ENCODE measurements around the gene SSR4.
"Not testable (repeated sequence)": the region's sequence is repeated elsewhere in the genome, so short reads cannot be mapped to it uniquely, and the experiment has no call there.

The SSR4 gene

DNA sequence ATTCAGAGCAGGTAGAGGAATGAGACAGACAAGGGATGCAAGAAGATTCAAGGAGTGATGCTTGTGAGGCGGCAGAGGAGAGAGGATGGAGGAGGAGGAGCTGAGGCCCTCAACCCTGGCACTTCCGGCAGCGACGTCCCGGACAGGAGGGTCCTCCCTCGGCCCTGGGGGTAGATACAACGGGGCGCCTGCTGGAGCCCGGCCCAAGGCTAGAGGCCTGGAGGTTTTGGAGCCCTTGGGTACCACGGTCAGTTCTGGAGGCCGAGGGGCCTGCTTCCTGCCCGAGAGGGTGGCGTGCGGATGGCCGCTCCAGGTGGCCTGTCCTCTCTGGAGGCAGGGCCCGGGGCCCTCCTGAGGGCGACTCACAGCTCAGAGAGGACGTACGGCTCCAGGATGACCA is 13.5 kb downstream of the SSR4 start:
- DNase-seq = no peak

DNA sequence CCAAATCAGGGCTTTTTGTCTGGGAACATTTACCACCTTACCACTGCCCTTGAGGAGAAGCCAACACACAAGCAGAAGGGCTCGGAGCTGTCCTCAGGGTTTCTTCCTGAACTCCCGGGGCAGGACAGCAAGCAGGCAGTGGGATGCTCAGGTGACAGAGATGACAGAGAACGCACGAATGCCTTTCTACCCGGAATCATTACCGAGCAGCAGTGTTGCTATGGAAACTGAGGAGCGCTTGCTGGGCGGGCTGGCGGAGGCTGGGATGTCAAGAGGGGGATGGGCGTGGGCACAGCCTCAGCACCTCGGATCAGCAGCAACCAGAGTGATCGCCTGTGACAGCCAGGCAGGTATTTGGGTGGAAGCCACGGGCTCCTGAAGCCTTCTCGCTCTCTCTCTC is 17.8 kb downstream of the SSR4 start:
- no peak for DNase-seq

DNA sequence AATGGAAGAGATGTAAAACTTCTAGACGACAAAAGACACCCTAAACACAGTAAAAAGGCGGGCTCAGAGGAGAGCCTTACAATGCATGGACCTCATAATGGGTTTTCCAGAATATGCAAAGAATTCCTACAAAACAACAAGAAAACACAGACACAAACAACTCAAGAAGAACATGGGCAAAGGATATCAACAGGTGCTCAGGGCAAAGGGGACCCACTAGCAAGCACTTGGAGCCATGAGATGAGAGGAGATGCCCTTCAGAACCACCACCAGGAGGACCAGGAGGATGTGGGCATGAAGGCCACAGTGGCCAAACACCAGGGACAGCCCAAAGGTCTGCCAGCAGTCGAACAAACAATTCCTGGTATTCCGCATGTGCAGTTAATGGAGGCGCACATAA is 18.7 kb downstream of the SSR4 start:
- no peak for DNase-seq

DNA sequence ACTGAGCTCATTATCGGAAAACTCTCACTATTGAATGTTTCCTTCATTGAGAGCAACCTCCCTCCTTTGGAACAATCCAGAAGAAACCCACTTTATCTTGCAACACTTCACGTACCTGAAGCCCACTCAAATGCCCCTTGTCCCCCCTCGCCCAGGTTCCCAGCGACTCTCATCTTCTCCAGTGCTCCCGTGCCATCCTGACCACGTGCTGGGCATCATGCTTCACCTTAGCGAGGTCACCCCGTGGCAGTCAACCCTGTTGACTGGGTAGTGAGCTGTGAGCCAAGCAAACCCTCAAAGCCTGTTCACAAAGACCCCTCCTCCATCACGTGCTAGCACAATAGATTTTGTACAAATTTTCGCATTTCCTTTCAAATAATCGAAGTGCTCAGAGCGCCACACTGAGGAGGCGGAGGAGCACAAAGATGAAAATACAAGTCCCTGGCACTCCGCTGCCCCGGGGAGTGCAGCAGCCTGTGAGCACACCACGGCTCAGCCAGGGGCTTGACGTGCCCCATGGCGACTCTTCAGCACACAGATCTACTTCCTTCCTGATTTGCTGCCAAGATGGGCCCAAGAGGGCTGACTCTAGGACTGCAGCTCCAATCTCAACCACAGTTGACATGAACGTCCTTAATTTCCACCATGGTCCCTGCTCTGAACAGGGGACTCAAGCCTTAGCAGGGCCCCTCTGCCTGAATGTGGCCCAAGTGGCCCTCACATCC is 20.3 kb downstream of the SSR4 start:
- no peak for DNase-seq

DNA sequence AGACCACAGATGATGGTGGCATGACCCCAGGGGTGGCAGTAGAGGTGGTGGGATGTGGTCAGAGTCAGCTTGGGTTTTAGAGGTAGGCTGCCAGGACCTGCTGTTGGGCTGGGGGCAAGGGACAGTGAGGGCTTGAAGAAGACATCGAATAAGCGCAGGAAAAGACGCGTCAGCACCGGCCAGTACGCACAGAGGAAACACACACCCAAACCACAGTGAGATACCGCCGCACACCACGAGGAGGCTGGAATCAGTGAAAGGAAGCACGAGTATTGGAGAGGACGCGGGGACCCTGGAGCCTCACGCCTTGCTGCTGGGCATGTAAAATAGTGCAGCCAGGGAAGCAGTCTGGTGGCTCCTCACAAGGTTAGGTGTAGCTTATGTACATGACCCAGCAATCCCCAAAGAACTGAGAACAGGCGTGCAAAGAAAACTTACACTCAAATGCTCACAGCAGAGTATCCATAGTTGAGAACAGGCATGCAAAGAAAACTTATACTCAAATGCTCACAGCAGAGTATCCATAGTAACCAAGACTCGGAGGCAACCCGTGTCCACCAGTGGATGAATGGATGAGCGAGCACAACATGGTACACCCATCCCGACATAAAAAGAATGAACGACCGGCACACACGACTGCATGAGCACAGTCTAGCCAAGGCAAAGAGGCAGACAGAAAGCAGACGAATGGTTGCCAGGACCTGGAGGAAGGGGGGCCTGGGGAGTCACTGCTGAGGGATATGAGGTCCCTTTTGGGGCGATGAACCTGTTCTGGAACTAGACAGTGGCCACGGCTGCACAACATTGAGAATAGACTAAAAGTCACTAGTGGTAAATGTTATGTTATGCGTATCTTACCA is 22.6 kb downstream of the SSR4 start:
- DNase-seq = peak; percentile 34

DNA sequence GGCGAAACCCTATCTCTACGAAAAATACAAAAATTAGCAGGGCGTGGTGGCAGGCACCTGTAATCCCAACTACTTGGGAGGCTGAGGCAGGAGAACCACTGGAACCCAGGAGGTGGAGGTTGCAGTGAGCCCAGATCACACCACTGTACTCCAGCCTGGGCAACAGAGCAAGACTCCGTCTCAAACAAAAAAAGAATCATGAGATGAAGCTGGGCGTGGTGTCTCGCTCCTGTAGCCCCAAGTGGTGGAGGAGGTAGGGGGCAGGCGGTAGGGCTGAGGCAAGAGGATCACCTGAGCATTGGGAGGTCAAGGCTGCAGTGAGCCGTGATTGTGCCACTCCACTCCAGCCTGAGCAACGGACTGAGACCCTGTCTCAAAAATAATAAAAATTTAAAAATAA is 23.6 kb downstream of the SSR4 start:
- not testable (repeated sequence) for DNase-seq

DNA sequence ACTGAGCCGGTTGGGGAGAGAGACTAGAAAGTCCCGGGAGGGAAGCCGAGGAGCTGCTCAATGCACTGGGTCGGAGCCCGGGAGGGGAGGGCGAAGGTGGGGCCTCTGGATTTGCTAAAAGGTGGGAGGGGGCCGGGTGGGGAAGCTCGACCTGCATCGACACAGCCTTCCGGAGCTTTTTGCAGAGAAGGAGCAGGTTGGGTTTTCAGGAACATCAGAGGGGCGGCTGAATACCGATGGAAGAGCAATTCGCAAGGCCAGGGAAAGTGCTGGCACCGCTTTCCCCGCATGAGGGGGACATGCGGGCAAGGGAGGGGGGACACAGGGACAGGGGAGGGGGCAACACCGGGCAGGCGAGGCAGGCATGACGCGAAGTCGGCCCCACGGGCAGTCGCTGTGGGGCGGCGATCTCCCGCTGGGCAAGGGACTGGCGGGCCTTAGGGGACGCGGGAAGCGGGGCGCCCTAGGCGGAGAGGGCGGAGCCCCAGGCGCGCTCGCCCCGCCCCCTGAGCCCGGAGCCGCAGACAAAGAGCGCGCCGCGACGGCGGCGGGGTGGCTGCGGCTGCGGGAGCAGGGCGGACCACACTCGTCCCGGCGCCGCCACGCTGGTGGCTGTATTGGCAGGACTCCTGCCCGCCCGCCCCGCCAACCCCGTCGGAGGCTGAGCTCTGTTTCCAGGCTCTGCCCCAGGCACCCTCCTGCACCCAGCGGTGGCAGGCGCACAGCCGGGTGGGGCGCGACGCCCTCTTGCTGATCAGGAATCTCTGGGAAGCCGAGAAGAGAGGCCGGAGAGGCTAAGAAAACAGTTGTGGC is 24.3 kb downstream of the SSR4 start:
- peak; percentile 50 for DNase-seq

DNA sequence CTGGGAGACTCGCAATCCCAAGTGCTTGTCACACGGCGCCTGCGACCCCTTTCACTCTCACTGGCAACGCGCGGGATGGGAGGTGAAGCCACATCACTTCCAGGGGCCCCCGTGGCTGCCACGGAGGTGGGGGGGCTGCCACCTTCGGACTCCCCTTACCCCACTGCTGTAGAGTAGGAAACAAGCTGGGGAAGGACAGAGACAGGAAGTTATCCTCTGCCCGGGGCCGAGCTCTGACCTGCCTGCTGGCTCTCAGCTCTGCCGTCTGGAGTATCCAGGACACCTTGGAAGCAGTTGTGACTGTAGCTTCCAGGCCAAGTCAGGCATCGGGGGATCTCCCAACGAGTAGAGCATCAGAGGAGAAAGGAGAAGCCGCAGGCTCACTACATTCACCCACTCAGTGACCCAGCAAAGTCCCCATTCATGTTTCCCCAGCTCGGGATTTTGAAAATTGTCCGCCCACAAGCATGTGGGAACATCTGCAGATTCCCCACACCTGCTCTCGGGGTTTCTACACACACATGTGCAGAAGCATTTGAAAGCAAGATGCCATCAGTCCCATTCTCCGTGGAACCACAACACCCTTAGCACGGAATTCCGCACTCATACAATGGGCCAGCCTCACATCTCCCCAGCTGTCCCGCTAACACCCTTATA is 25.0 kb downstream of the SSR4 start:
- DNase-seq = no peak

DNA sequence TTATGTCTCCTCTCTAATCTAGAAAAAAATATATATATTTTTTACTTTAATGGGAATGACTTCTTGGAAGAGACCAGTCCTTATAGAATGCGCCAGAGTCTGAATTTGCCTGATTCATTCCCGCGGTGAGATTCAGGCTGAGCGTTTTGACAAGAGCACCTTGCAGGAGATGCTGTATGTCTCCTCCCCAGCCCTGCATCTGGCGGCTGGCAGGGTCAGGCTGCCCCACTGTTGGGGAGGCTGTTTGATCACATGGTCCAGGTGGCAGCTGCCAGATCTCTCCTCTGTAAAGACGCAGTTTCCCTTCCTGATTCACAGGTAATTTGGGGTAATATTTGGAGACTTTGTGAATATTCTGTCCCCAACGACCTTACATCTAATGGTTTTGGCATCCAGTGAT is 26.1 kb downstream of the SSR4 start:
- DNase-seq = no peak

DNA sequence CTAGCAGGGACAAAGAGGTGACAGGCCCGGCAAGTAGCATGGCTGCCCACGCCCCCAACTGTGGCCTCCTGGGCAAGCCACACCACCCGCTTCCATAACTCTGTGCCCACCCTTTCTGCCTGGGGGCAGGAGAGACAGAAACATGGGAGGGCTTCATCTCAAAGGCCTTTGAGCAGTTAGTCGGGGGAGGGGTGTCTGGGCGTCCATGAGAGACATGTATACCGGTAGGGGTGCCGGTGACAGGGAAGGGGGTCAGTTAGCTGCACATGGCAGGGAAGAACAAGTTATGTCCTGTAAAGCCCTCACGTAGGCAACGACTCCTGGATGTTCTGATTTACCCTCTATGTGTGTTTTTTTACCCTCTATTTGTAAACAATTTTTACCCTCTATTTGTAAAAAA is 26.6 kb downstream of the SSR4 start:
- DNase-seq = no peak

DNA sequence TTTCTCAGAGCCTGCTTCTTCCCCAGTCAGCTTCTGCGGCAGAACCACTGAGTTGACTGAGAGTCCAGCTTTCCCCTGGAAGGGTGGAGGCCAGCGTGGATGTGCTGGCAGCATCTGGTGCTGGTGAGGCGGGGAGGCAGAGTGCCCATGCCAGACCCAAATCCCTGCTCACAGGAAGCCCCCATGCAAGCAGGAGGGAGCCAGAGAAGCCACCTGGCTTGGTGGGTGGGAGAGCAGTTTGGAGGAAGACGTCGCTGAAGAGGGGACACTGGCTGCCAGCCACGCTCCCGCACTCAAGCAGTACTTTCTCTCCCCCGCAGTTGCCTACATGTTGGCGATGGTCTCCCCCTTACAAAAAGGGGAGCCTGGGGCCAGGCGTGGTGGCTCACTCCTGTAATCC is 29.9 kb downstream of the SSR4 start:
- DNase-seq = no peak

DNA sequence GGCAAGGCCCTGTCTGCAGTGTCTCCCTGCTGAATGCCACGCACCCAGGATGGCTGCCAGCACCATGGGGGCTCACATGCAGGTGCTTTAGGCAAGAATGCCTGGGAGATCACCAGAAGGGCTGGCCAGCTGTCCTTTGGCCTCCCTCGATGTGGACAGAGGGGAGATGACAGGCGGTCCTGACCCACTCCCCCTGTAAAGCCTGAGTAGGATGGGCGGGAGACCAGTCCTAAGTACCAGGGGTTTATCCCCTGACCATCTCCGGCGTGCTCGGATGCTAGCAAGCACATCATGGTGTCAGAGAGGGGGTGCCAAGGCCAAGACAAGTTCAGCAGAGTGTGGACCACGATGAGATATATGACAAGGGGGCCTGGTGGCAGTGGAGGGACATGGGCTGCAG is 30.6 kb downstream of the SSR4 start:
- no peak for DNase-seq

DNA sequence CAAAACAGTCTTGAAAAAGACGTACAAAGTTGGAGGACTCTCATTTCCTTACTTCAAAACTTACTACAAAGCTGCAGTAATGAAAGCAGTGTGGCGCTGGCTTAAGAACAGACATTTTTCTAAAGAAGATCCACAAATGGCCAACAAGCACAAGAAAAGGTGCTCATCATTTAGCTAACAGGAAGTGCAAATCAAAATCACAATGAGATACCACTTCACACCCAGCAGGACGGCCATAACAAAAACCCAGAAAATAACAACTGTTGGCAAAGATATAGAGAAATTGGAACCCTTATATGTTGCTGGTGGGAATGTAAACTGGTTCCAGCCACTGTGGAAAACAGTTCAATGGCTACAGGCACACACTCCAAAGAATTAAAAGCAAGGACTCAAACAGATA is 32.5 kb downstream of the SSR4 start:
- DNase-seq = no peak

DNA sequence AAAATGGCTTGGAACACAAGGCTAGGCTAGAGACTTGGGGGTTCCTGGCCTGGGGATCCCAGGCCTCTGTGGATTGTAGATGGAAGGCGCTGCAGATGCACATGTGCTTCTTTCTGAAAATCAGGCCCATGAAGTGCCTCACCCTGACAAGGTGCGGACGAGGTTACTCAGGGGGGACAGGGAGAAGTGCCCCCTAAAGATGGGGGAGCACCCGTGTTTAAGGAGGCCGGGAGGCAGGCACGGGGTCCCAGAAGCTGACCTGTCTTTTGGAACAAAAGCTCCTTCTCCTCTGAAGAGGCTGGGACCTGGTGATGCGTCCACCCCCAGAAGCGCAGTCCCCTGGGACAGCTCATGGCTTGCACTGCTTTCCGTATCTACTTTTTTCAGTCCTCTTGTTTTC is 33.4 kb downstream of the SSR4 start:
- DNase-seq = no peak

DNA sequence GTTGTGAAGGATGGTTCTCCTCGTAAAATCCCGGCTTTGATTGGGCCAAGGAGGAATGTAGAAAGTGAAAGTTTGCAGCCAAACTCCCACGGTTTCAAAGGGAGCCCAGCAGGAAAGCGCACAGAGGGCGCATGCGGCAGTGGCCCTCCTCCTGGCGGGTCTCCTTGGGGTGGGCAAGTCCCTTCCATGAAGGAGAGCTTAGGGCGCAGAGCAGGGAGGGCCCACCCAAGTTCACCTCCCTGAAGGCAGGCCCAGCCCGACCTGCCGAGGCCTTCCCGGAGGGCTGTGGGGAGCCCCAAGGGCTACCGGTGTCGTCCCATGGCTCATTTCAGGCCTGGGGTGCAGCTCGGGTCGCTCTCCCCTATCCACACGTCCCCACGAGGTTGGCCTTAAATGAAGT is 33.8 kb downstream of the SSR4 start:
- DNase-seq = no peak

DNA sequence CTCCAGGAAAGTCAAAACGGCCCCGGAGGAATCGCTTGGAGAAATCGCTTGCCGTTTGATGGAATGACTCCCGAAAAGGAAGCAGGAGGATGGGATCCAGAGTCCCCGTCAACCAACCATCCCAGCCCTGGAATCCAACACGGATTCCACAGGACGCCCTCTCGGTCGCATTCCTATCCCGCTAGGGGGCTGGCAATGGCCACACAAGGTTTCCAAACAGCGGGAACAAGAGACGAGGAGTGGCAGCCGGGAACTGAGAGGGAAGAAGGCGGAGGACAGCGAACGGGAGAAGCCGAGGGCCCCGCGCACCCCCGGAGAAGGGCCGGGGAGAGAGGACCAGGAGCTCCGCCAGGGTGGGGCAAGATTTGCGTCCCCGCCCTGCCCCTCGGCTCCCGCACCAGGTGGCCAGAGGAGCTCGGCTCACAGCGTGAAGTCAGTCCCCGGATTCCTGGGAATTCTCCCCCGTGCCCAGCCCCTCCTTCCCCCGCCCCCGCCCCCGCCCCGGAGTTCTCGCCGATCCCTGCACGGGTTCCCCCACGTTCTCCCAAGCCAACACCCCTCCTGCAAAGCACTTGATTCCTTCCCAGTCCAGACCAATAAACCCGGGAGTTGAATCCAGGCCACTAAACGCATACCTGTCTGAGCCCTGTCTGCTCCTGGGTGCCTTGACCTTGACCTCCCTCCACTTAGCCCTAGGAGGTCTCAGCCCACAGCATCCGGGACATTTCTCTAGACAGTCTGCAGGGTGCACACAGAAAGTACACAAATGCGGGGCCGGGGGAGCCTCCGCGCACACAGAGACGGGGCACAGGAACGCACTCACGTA is 34.5 kb downstream of the SSR4 start:
- DNase-seq = no peak

DNA sequence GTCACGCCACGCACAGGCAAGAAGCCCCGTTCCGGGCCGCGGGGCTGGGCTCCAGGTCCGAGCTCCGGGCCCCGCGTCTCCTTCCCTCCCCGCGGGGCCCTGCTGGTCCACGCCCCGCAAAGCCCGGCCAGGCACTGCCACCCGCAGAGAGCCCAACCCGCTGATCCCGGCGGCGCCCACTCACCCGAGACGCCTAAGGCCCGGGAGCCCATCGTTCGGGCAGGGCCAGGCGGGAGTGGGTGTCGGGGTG is 35.0 kb downstream of the SSR4 start:
- no peak for DNase-seq

DNA sequence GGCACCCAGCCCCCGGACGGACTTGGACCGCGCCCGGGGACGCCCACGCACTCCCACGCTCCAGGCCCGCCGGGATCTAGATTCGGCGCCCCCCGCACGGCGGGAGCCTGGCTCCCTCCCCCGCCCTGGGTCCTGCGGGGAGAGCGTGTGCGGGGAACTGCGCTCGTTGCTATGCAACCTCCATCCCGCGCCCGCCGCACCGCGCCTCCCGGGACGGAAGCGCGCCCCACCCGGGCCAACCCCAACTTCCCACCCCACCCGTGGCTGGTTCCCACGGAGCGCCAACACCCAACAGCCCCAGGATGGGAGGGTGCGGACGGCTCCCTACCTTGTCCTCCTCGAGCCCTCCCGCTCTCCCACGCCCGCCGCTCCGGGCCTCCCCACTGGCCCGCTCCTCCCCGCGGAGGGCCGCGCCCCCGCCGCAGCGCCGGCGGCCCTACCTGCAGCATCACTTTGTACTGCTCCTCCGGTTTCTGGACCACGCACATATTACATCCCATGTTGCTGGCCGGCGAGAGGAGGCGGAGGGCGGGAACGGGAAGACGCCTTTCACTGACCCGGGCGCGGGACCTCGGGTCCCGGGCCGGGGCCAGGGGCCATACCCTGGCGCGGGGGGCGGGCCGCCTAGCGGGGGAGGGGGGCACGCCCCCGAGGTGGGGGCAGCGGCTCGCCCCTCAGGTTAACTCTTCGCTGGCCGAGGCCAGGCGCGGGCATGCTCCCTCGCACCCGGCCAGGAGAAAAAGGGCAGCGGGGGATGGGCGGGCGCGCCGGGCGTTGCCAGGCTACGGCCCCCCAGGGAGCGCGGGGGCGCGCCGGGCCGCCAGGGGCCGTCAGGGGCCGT is 35.6 kb downstream of the SSR4 start, which contains the start of gene PDZD4:
TSS of gene PDZD4 (minus strand) at position 746 of the 841 bp plus-strand sequence. CDS start at position 500, 246 bp downstream.
- DNase-seq = no peak

DNA sequence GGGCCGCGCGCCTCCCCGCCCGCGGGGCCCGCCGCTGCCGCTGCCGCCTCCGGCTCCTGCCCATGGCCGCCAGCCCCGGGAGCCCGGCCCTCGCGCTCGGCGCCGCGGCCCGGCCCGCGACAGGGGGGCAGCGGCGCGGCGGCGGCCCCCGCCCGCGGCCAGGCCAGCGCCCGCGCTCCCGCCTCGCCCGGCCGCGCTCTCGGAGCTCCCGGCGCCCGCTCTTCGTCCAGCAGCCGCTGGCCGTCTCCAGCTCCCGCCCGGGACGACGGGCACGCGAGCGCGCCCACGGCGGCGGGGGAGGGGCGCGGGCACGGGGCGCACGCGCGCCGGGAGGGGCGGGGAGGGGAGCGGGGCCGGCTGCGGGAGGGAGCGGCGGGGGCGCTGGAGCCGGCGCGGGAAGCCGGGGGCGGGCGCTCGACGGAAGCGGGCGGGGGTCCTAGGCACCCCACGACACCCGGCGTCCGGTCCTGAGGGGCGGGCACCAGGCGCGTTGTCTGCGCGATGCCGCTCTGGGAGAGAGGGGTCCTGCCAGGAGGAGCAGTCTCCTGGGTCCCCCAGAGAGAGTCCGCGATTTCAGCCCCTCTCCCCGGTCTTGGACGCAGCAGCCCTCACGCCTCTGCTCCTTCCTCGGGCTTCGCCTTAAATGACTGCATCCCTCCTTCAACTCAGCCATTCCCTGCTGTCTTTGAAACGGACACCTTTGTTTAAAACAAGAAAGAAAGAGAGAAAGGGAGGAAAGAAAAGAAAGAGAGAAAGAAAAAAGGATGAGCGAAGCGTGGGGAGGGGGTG is 36.4 kb downstream of the SSR4 start:
- no peak for DNase-seq

DNA sequence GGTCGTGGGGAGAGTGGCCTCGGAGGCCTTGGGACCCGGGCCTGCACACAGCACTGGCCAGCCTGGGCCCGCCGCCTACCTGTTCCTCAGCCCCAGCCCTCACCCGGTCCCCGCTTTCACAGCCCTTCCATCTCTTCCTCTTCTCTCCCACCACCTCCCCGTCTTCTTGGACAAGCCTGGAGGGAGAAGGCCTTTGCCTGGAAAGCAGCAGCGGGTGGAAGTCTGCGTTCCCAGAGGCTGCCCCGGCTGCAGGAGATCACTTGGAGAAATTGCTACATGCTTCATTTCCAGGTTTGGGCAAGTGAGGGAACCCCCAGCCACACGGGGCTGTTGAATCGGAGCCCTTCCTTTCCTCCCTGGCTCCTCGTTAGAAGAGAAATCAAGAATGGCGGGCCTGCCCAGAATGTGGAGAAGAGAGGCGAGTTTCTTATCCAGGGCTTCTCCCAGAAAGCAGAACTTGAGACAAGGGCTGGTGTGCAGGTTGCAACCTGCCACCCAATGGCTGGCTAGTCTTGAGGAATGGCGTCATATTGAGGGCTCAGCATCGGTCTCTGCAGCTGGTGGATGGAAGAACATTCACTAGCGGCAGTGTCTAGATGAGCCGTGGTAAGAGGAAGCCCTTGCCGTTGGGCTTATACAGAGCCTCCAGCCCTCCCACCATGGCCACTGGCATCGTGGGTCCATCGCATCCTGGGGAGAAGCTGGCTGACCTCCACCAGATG is 37.1 kb downstream of the SSR4 start:
- no peak for DNase-seq
